Smooth muscle cell (in vitro differentiated cells): ENCODE results near the gene DUS1L. TPM values are rescaled to one million over a fixed set of nuclear protein-coding genes. Genes with fewer than 3 reads are reported as not detected.
A peak's percentile ranks its signal among the peaks of the same experiment; 100 is the strongest.

Source experiments
- DNase-seq: peaks from one replicate; lab custom pipeline; 2025; ENCODE audit not compliant: unreplicated experiment; lab: John Stamatoyannopoulos, UW
- H2AFZ ChIP-seq: fragments of 200-600 bp; sonication (generic); 2 replicates; pipeline ENCODE4 v1.6.0; 2016; ENCODE audit warnings: antibody characterized with exemption, low read depth, mild to moderate bottlenecking
- H3F3A ChIP-seq: fragments of 200-600 bp; sonication (generic); 2 replicates; pipeline ENCODE4 v1.6.0; 2017; ENCODE audit warnings: antibody characterized with exemption, low read depth
- H3K27ac ChIP-seq: fragments of 200-600 bp; sonication (generic); 2 replicates; pipeline ENCODE4 v1.5.1; 2016; ENCODE audit warnings: low read depth, mild to moderate bottlenecking
- H3K27me3 ChIP-seq: fragments of 200-600 bp; sonication (generic); 2 replicates; pipeline ENCODE4 v1.6.1; 2016; ENCODE audit warnings: low read depth, mild to moderate bottlenecking
- H3K36me3 ChIP-seq: fragments of 200-600 bp; sonication (generic); 2 replicates; pipeline ENCODE4 v1.5.1; 2016; ENCODE audit warnings: low read depth
- H3K4me1 ChIP-seq: fragments of 200-600 bp; sonication (generic); 2 replicates; pipeline ENCODE4 v1.5.1; 2016; ENCODE audit warnings: low read depth
- H3K4me2 ChIP-seq: fragments of 200-600 bp; sonication (generic); 2 replicates; pipeline ENCODE4 v1.6.0; 2016; ENCODE audit warnings: mild to moderate bottlenecking
- H3K4me3 ChIP-seq: fragments of 200-600 bp; sonication (generic); 2 replicates; pipeline ENCODE4 v1.5.1; 2016; ENCODE audit warnings: mild to moderate bottlenecking
- H3K79me2 ChIP-seq: fragments of 200-600 bp; sonication (generic); 2 replicates; pipeline ENCODE4 v1.6.0; 2016; ENCODE audit warnings: low read depth, mild to moderate bottlenecking
- H3K9ac ChIP-seq: fragments of 200-600 bp; sonication (generic); 2 replicates; pipeline ENCODE4 v1.6.0; 2016; ENCODE audit warnings: low read depth
- H3K9me3 ChIP-seq: fragments of 200-600 bp; sonication (generic); replicated peaks from 2 replicates; pipeline ENCODE4 v1.5.1; 2016; ENCODE audit warnings: low read depth
- H4K20me1 ChIP-seq: fragments of 200-600 bp; sonication (generic); 2 replicates; pipeline ENCODE4 v1.6.0; 2016; ENCODE audit warnings: low read depth
- CTCF ChIP-seq: fragments of 200-600 bp; sonication (generic); IDR thresholded peaks from 2 replicates; pipeline ENCODE4 v1.5.1; 2017; ENCODE audit warnings: borderline replicate concordance, mild to moderate bottlenecking, antibody characterized with exemption; ENCODE audit not compliant: insufficient read depth, poor library complexity, severe bottlenecking
- WGBS: methylation state at CpG from one replicate; pipeline ENCODE4 v1.1.7; 2016; ENCODE audit warnings: low lambda C conversion rate; 5-methylcytosine and 5-hydroxymethylcytosine counted together
- polyA plus RNA-seq: library from polyadenylated mRNA; unstranded; fragments of >200 nt; fragmentation: Nextera tagmentation; extraction: Ambion mirVana; gene quantifications from 2 replicates; pipeline ENCODE4 v1.2.1, GENCODE V29; 2016
- total RNA-seq: library from RNA; depleted of rRNA; stranded (reverse); fragments of >200 nt; gene quantifications from 2 replicates; pipeline ENCODE4 v1.2.3, GENCODE V29; 2014

Gene DUS1L
- total and polyA plus RNA-seq, 2 experiments from 2014 or later: 49.4 to 125 TPM

- peaks cover 41% of the 10 kb centered on the region for H4K20me1 ChIP-seq
- peaks cover 41% of the 10 kb centered on the region for H3K4me1 ChIP-seq
- peak within 1 kb of the TSS; percentile 100 for H3K4me2 ChIP-seq
- H3K36me3 ChIP-seq: no peaks in the 10 kb centered on the region
- peak within 1 kb of the TSS; percentile 97 for H3K4me3 ChIP-seq
- H3K9ac ChIP-seq: peak within 1 kb of the TSS; percentile 86
- WGBS: 0% methylated on average over 48 of the region's 124 CpGs
- peak; percentile 89 for DNase-seq
- peaks cover 45% of the 10 kb centered on the region for H3K79me2 ChIP-seq
- H3K27me3 ChIP-seq: no peaks in the 10 kb centered on the region
- TF ChIP-seq CTCF: peak; percentile 44
- H2AFZ ChIP-seq: peak within 1 kb of the TSS; percentile 16
- peaks cover 10% of the 10 kb centered on the region for H3F3A ChIP-seq
- no peaks in the 10 kb centered on the region for H3K9me3 ChIP-seq
- peak within 1 kb of the TSS; percentile 78 for H3K27ac ChIP-seq
Measured at GRCh38 chr17:82098169-82098938, 32.8 kb upstream of the DUS1L start, which contains the start of gene FASN. Gene FASN (minus strand): TSS chr17:82098236. CDS start chr17:82096445, 1,791 bp downstream.

GRCh38 chr17:82097919-82098168 is 32.2 kb upstream of the DUS1L start:
- Histone ChIP-seq H3K79me2 (peaks cover 50% of the 10 kb centered on the region), H3K4me3 (peak overlapping the region; percentile 97), H3F3A (peaks cover 10% of the 10 kb centered on the region), H3K9me3 (no peaks in the 10 kb centered on the region), H2AFZ (no peak overlapping the region), H3K9ac (peak overlapping the region; percentile 86), H3K4me2 (peak overlapping the region; percentile 100), H3K27me3 (no peaks in the 10 kb centered on the region), H3K36me3 (no peaks in the 10 kb centered on the region), H4K20me1 (peaks cover 46% of the 10 kb centered on the region), H3K27ac (peak overlapping the region; percentile 78), H3K4me1 (peaks cover 36% of the 10 kb centered on the region)
- WGBS: 4% methylated on average over 12 of the region's 36 CpGs
- TF ChIP-seq CTCF: no peak
- no peak for DNase-seq

GRCh38 chr17:82097184-82097918 is 31.7 kb upstream of the DUS1L start:
- Histone ChIP-seq H3F3A (peaks cover 10% of the 10 kb centered on the region), H3K9ac (peak overlapping the region; percentile 86), H3K27ac (peak overlapping the region; percentile 78), H2AFZ (no peak overlapping the region), H3K9me3 (no peaks in the 10 kb centered on the region), H4K20me1 (peaks cover 51% of the 10 kb centered on the region), H3K36me3 (no peaks in the 10 kb centered on the region), H3K27me3 (no peaks in the 10 kb centered on the region), H3K4me3 (peak overlapping the region; percentile 97), H3K4me2 (peak overlapping the region; percentile 100), H3K4me1 (peaks cover 34% of the 10 kb centered on the region), H3K79me2 (peaks cover 53% of the 10 kb centered on the region)
- TF ChIP-seq CTCF: no peak
- under 1% methylated on average over 59 of the region's 77 CpGs for WGBS
- DNase-seq: peak; percentile 28
